H1 (cell line): ENCODE results near the gene TMEM151A.

ENCODE experiments used
- BCL11A ChIP-seq, 2 experiments: IDR thresholded peaks; one replicate each; pipeline ENCODE4 v1.6.1; 2011; ENCODE audit warnings: low read depth in 2 of 2, low read length in 2 of 2, mild to moderate bottlenecking in 2 of 2
- CHD1 ChIP-seq: IDR thresholded peaks from 2 replicates; pipeline ENCODE4 v1.6.1; 2012; ENCODE audit warnings: low read depth, low read length, improper control_type of control experiment
- CREB1 ChIP-seq: IDR thresholded peaks from 2 replicates; pipeline ENCODE4 v1.6.1; 2012; ENCODE audit warnings: inconsistent platforms
- CTCF ChIP-seq, 3 experiments: IDR thresholded peaks; 1 replicate in 2 of 3; 2 replicates in 1 of 3; pipeline versions ENCODE4 v1.5.1 to v1.6.1; 2011; ENCODE audit warnings: low read length in 3 of 3, mild to moderate bottlenecking in 3 of 3, inconsistent platforms in 2 of 3, low read depth in 1 of 3, moderate library complexity in 1 of 3; ENCODE audit not compliant: insufficient read depth in 1 of 3; ENCODE audit errors: control extremely low read depth in 1 of 3
- EZH2 ChIP-seq: fragments of 200-600 bp; sonication (generic); IDR thresholded peaks from 2 replicates; pipeline ENCODE4 v1.7.1; 2012; ENCODE audit warnings: low read depth, mild to moderate bottlenecking, moderate library complexity, low read length, inconsistent platforms; ENCODE audit not compliant: severe bottlenecking
- GABPA ChIP-seq: IDR thresholded peaks from 2 replicates; pipeline ENCODE4 v1.6.1; 2011; ENCODE audit warnings: mild to moderate bottlenecking, low read length, moderate library complexity, borderline replicate concordance; ENCODE audit not compliant: insufficient read depth
- JUN ChIP-seq: IDR thresholded peaks from 2 replicates; pipeline ENCODE4 v1.6.1; 2011; ENCODE audit warnings: low read depth, mild to moderate bottlenecking, improper control_type of control experiment, low read length
- MAX ChIP-seq: IDR thresholded peaks from 2 replicates; pipeline ENCODE4 v1.6.1; 2012; ENCODE audit warnings: inconsistent platforms
- POLR2A ChIP-seq, 2 experiments: IDR thresholded peaks; 1 replicate in 1 of 2; 2 replicates in 1 of 2; pipeline ENCODE4 v1.6.1; 2011; ENCODE audit warnings: low read depth in 2 of 2, low read length in 2 of 2, mild to moderate bottlenecking in 2 of 2; ENCODE audit errors: control extremely low read depth in 1 of 2
- POLR2AphosphoS5 ChIP-seq: IDR thresholded peaks from 2 replicates; pipeline ENCODE4 v1.6.1; 2011; ENCODE audit warnings: low read depth, low read length
- RBBP5 ChIP-seq: IDR thresholded peaks from 2 replicates; pipeline ENCODE4 v1.7.1; 2012; ENCODE audit warnings: low read depth, mild to moderate bottlenecking, inconsistent platforms, low read length, moderate library complexity, borderline replicate concordance
- SIN3A ChIP-seq, 2 experiments: IDR thresholded peaks in 1 of 2; conservative IDR thresholded peaks in 1 of 2; 2 replicates each; pipeline ENCODE4 v1.6.1; 2011 to 2012; ENCODE audit warnings: low read length in 2 of 2, improper control_type of control experiment in 1 of 2, low read depth in 1 of 2, mild to moderate bottlenecking in 1 of 2
- YY1 ChIP-seq: IDR thresholded peaks from 2 replicates; pipeline ENCODE4 v1.6.1; 2011; ENCODE audit warnings: low read depth, mild to moderate bottlenecking, low read length

GRCh38 chr11:66259225-66259624 lies 32.5 kb upstream of the TMEM151A start:
- TF ChIP-seq MAX (no peak), SIN3A (conservative IDR thresholded peaks at IDR 0.05 in 1 of 2, IDR thresholded peaks at IDR 0.05 in 1 of 2; ENCODE audit: low read depth in 1 of 2, low read length in 2 of 2) (no peak), CTCF (IDR thresholded peaks at IDR 0.05; ENCODE audit: control extremely low read depth in 1 of 3, insufficient read depth in 1 of 3, low read depth in 1 of 3, low read length in 3 of 3) (no peak), EZH2 (no peak), BCL11A (IDR thresholded peaks at IDR 0.05; ENCODE audit: low read depth in 2 of 2, low read length in 2 of 2) (no peak), JUN (no peak), POLR2A (IDR thresholded peaks at IDR 0.05; ENCODE audit: control extremely low read depth in 1 of 2, low read depth in 2 of 2, low read length in 2 of 2) (no peak), CHD1 (no peak), CREB1 (no peak), RBBP5 (no peak), YY1 (no peak), POLR2AphosphoS5 (no peak), GABPA (no peak)
